Stimulated activated CD8-positive, alpha-beta memory T cell treated with anti-CD3 and anti-CD28 coated beads, Interleukin-12 subunit alpha, Interleukin-12 subunit beta, amount 100 ng/mL, for 1 hour (primary cell): Measurements from ENCODE around the gene EPB41L2.
"Not testable (repeated sequence)": the region's sequence is repeated elsewhere in the genome, so short reads cannot be mapped to it uniquely, and the experiment has no call there.

Source experiments
- DNase-seq: peaks from one replicate; pipeline ENCODE4 v3.0.0-alpha.2; 2020; ENCODE audit warnings: low read depth

The EPB41L2 gene

DNA sequence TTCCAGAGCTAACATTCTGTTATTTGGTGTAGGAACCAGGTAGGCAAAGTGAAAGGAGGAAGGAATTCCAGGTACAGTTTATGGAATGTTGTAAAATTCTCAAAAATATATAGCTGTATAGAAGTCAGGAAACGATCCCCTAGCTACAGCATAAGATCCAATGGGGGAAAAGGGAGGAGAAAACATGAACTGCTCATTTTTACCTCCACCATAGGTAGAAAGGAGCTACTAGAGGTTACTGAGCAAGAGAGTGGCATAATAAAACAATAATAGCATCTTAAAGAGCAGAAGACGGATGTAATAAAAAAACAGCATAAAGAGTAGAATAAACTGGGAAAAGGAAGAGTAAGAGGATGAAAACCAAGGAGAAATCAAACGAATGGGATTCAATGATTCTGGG, 26.9 kb downstream of the EPB41L2 start:
- DNase-seq, result no peak

DNA sequence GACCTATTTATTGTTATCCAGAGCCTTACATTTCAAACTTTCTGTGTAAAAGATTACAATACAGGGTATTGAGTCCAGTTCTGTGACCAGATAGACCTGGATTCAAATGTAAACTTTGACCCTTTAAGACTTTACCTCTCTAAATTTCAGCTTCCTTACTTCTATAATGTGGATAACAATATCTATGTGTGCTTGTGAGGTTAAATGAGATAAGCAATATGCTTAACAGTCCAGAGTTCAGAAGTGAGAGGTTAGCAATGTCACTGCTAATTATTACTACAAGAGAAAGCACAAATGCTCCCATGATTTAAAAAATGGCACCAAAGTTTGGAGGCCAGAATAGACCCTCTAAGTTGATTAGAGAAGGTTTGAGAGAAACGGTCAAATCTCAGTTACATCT, 27.5 kb downstream of the EPB41L2 start:
- no peak for DNase-seq

DNA sequence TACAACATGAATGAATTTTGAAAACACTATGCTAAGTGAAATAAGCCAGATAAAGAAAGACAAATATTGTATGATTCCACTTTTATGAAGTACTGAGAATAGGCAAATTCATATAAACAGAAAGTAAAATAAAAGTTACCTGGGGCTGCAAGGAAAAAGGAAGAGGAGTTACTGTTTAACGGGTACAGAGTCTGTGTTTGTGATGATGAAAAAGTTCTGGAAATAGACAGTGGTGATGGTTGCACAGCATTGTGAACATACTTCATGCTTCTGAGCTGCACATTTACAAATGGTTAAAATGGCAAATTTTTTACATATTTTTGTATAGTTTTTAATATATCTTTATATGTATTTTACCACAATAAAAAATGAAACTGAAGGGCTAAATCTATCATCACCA, 29.4 kb downstream of the EPB41L2 start:
- DNase-seq, result no peak

DNA sequence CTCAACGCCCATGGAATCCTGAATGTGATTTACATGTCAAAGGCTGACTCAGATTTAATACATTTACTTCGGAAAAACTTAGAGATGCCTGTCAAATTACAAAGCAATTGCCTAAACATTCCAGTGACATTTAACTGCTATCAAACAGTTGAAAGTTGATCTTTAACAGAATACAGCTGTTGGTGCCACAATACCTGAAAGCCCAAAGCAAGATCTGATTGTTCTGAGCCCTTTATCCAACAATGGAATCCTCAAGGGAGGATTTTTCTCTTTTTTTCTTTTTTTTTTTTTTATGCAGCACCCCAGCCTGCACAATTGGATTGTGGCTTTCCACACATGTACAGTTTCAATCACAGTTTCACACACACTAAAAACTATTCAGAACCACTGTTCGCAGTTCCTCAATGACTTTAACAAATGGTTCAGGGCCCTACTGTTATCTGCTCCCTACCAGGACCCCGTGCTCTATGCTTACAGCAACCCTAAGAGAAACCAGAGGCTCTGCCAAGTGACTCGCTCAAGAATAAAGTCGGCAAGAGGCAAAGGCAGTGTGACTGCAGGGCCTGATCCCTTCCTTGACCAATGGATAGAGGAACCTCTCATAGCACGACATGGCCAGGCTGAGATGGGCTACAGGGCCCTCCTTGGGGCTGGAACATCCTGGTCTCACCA, 33.3 kb downstream of the EPB41L2 start:
- no peak for DNase-seq

DNA sequence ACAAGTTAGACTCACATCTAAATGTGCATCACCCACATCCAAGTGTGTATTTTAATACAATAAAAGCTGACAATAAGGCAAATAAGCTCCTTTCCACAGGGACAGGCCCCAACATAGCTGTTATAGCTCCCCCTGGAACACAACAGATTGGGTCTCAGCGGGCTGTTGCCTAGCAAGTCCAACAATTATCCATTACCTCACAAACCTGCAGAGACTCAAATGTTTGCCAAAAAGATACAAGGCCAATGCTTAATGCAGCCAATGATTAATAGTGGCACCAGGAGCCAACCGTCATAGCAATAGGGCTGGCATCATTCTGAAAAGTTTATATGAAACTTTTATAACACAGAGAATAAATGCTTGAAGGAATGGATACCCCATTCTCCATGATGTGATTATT, 35.7 kb downstream of the EPB41L2 start:
- DNase-seq, result no peak

DNA sequence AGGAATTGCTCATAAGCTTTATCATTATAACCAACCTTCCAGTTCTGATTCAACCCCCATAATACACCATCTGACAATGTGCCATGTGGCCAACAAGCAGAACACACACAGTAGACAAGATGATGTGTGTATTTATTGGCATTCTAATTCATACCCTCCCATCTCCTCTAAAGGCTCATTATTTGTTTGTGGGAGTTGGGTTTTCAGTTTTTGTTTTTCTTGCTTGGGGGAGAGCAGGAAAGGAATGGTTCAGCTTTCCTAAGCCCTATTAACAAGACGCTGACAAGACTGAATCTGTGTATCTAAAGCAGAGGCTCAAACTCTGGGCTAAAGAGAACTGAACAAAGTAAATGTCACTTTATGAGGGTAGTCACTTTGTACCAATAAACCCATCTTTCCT, 36.8 kb downstream of the EPB41L2 start:
- no peak for DNase-seq

DNA sequence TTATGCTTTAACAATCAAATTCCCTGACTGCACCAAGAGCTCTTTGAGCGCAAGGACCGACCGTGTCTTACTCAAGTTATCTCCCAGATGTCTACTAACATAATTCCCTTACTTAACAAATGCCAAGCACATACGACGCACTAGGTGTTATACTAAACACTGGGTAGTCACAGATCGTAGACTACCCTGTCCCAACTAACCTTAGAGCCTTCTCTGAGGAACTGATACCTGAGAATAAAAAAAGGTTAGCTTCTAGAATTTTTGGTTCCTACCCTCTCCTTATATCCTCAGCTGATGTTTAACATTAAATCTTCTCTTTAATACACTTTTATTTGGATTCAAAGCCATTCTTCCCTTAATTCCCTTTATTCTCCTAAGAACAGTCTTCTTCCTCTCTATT, 38.5 kb downstream of the EPB41L2 start:
- no peak for DNase-seq

DNA sequence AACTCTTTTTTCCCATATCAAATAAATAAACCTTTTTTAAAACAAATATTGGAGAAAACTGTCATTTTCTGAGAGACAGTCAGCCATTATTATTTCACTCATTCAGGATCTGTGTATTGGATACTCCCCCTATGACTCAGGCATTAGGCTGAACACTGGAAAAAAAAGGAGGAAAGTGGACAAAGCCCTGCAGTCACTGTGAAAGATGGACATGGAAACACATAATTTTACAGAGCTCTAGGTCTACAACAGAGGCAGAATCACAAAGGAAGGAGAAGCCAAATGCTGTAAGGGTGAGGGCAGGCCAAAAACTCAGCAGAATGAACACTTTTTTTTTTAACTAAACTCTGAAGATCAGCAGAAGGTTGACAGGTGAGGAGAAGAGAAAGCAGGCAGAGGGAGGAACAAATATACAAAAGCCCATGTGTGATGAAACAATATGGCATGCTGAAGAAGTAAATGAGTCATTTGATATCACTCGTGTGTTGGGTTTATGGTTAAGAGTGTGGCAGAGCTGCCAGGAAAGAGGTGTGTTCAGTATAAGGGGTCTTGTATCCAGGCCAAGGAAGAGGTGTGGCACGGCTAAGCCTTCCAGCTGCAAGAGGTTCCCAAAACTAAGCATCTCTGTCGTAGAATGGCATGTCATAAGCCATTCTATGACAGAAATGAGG, 39.1 kb downstream of the EPB41L2 start:
- no peak for DNase-seq

DNA sequence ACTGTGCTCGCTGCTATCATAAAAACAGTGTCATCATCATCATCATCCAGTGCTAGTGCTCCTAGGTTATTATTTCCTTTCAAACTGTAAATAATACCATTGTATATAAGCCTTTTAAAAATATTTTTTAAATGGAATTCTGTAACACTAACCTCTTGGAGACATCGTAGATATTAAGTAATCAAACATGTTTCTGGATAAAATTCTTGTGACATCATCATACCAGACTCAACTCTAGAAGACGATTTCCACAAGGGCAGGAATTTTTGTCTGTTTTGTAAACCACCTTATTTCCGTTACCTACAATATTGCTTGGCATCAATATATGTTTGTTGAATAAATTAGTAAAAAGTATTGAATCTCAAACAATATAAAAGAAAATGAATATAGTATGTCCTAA, 40.4 kb downstream of the EPB41L2 start:
- no peak for DNase-seq

DNA sequence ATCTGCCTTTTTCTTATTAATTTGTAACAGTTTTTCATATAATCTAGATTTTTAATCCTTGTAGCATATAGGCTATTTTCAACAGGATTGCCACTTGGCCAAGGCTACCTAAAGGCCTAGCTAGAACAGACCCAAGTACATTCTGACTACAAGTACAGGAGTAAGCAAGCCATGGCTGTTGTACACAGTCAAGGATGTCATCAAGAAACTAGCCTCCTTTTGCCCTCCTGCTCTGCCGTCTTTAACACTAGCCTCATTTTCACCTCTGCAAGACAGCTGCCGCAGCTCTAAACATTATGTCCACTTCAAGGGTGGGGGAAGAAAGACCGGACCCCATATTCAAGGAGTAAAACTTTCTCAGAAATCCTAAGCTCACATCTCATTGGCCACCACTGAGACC, 45.1 kb downstream of the EPB41L2 start:
- no peak for DNase-seq

DNA sequence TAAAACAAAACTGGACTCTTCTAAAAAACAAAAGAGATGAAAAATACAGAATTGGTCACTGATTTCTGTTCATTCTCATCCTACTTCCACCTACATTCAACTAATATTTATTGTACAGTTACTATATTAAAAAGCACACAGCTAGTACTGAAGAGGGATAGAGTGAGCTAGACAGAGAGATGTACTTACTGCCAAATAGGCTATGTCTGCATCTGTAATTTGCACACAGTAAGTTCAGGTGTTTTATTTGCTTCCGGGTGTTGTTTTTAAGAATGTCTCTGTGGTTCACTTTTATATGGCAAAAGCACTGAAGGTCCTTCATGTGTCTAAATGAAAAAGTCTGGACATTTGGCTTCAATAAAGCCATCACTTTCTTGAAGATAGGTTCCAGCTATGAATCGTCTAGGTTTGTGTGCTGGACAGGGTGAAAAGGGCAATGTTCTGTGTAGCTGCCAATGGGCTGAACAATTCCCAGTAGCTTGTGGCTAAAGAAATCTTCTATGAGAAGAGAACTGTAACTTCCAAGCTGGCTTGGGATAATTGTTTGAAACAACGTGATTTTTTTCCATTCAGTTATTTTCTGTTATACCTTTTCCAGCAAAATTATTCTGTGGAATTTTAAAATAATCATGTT, 47.3 kb downstream of the EPB41L2 start:
- no peak for DNase-seq

DNA sequence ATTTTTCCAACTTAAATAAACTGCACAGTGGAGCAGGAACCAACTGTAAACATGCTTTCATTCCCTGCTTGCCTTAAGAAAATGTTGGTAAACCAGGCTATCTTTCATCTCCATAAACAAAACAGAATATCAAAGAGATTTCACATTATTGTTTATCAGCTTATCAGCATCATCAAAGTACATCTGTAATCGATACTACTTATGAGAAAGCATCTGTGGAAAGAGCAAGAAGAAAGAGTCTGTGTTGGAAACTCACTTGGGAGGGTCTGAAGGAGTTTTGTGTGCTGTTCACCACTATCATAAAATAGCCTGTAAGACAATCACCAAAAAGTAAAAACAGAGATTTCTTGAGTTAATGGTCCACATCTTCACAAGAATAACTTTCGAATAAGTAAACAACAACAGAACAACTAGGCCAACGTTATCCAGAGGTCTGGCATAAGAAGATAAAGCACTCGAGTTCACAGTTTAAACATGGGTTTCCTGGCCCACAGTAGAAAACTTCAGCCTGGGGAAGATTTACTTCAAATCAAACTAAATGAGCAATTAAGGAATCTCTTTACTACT, 47.9 kb downstream of the EPB41L2 start:
- no peak for DNase-seq

DNA sequence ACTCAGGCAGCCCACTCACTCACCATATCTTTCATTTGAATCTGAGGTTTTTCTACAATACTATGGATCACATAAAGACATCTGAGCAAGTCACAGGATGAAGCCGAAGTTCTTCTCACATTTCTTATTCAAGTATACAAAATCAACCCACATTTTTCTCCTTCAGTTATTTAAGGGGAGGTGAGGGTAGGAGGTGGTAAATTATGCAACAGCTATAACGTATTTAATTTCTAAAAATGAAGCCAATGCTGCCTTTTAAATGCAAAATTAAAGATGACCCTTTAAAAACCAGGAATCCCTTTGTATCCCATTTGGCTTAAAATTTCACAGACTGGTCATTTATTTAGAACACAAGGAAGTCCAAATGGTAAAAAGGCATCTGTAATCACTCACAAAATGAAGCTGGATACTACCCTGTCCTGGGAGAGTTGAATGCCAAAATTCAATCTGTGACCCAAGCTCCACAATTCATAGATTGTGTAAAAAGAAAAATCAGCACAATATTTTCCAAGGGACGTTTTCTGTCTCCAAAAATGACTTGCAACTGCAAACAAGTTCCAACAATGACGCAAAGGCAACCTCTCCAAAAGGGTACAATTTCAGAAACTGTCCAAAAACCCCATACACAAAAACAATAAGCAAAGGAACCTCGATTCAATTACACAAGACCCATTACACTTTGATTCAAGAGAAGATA, 48.8 kb downstream of the EPB41L2 start:
- no peak for DNase-seq

DNA sequence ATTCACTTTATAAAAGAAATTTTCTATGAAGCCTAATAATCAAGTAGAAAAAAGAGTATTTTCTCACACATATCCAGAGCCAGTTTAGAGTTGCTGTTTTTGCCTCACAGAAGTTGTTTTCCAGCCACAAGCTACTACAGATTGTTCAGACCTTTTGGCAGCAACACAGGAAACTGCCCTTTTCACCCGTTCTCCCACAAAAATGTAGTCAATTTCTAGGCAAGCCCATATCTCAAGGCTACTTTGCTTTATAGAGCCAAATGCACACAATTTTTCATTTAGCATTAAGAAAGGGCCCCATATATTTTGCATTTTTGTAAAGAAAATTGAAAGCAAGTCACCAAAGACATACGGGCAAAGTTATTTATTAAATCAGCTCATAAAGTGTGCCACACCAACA, 49.5 kb downstream of the EPB41L2 start:
- no peak for DNase-seq

DNA sequence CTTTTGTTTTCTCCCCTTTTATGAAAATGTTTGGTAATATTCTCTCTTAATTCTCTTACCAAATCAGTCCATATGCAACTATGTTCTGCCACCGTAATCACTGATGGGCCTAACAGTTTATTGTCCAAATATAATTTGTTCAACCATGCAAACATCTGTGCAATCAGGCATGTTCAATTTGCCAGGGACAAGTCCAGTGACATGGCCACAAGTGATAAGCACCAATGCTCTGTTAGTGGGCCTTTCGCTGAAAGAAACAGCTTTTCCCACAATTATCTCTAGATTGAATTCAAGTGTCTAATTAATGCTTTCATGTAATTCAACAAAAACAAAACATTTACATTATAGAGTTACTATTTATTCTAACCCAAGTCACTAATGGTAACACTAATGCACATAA, 53.3 kb downstream of the EPB41L2 start:
- DNase-seq, result no peak

DNA sequence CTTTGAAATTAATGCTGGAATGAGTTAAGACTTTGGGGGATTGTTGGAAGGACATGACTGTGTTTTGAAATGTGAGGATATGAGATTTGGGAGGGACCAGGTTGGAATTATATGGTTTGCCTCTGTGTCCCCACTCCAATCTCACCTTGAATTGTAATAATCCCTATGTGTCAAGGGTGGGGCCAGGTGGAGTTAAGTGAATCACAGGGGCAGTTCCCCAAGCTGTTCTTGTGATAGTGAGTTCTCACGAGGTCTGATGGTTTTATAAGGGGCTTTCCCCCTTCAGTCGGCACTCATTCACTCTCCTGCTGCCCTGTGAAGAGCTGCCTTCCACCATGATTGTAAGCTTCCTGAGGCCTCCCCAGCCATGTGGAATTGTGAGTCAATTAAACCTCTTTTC, 54.1 kb downstream of the EPB41L2 start:
- DNase-seq, result not testable (repeated sequence)

DNA sequence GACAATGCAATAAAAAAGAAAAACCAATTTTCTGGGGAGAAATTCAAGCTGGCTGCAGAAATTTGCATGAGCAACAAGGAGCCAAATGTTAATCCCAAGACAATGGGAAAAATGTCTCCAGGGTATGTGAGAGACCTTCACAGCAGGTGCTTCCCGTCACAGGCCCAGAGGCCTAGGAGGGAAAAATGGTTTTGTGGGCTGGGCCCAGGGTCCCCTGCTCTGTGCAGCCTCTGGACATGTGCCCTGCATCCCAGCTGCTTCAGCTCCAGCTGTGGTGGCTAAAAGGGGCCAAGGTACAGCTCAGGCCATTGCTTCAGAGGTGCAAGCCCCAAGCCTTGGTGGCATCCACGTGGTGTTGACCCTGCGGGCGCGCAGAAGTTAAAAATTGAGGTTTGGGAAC, 55.1 kb downstream of the EPB41L2 start:
- not testable (repeated sequence) for DNase-seq

DNA sequence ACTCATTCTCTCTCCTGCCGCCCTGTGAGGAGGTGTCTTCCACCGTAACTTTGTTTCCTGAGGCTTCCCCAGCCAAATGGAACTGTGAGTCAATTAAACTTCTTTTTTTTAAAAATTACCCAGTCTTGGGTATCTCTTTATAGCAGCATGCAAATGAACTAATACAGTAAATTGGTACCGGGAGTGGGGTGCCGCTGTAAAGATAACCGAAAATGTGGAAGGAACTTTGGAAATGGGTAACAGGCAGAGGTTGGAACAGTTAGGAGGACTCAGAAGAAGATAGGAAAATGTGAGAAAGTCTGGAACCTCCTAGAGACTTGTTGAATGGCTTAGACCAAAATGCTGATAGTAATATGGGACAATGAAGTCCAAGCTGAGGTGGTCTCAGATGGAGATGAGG, 55.8 kb downstream of the EPB41L2 start:
- DNase-seq, result no peak

DNA sequence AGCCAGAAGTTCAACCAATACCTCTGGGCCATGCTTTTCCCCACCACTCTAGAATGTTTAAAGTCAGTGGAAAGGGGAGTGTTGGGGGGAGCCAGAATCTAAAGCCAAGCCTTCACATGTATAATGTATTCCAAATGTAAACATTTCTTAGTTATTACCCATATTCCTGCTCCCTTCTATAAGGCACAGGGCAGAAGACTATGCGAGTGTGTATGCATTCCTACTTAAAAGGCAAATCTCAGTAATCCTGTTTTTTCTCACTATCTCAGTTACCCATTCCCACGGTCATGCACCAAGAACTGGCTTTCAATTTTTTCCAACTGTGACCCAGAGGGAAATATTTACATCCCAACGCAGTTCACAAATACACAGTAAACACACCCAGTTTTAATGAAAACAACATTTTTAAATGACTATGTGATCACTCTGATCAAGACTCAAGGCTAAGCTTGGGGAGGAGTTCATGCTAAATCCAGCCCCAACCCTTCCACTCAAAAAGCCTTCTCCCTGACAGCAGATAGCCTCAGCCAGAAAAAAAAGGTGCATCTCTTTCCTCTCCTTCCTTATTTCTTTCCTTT, 57.5 kb downstream of the EPB41L2 start:
- DNase-seq, result no peak

DNA sequence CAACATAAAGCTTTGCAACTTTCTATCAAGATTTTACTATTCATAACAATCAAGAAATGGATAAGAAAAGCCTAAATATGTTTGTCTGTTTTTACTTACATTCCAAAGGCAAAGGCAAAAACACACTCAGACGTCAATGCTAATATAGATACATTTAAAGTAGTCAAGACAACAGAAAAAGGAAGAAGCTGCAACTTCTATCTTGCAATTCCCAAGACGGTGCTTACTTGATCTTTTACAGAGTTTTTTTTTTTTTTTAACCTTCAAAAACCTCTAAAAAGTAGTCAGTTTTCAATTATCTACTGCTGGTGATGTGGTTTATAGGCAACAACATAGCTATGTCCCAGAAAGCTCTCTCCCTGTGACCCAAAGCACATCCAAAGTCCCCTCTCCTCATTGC, 58.1 kb downstream of the EPB41L2 start:
- no peak for DNase-seq

DNA sequence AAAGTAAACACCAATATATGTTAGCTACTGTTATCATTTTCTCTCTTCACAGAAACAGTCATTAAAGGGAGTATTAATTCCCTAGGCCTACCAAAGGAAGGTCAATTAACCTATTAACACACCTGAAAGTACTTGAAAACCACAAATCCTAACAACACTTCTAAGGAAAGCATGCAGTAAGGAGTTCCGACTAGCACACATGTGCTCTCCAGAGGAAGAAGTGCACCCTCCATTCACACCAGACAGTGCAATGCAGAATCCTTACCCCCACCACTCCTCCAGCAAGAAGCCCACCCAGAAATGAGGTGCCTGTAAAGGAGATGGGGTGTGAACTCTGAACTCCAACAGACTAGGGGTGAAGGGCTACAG, 58.7 kb downstream of the EPB41L2 start:
- DNase-seq, result no peak
